Esophagus muscularis mucosa (tissue), 4 donors: ENCODE measurements around the gene SLC35A1. TPM values are rescaled to one million over a fixed set of nuclear protein-coding genes. Genes with fewer than 3 reads are reported as not detected.

Experiments used
- DNase-seq: peaks from one replicate; pipeline ENCODE4 v3.0.0-alpha.2; 2017; ENCODE audit errors: extremely low spot score
- H3K27ac ChIP-seq, 4 donors: fragments of 200-600 bp; sonication (generic); replicated peaks in 1 of 4; 1 replicate in 3 of 4; 2 replicates in 1 of 4; pipeline ENCODE4 v1.5.1; 2016 to 2019; ENCODE audit warnings: mild to moderate bottlenecking in 1 of 4
- H3K27me3 ChIP-seq, 4 donors: fragments of 200-600 bp; sonication (generic); one replicate each; pipeline versions ENCODE4 v1.5.1 to v1.6.0; 2016 to 2019
- H3K36me3 ChIP-seq, 4 donors: fragments of 200-600 bp; sonication (generic); one replicate each; pipeline ENCODE4 v1.5.1; 2016 to 2019
- H3K4me1 ChIP-seq, 4 donors: fragments of 200-600 bp; sonication (generic); one replicate each; pipeline ENCODE4 v1.5.1; 2016 to 2019
- H3K4me3 ChIP-seq, 4 donors: fragments of 200-600 bp; sonication (generic); 1 replicate in 2 of 4; 2 replicates in 2 of 4; pipeline ENCODE4 v1.5.1; 2016 to 2019; ENCODE audit warnings: mild to moderate bottlenecking in 4 of 4, moderate library complexity in 1 of 4
- H3K9me3 ChIP-seq, 4 donors: fragments of 200-600 bp; sonication (generic); 1 replicate in 3 of 4; 2 replicates in 1 of 4; pipeline ENCODE4 v1.5.1; 2016 to 2019
- EP300 ChIP-seq: sonication (generic); formaldehyde crosslinking; IDR thresholded peaks from one replicate; pipeline ENCODE4 v1.6.1; 2017; ENCODE audit warnings: antibody characterized with exemption
- POLR2A ChIP-seq: fragments of 450-650 bp; IDR thresholded peaks from one replicate; pipeline ENCODE4 v1.6.1; 2017; ENCODE audit warnings: antibody characterized with exemption, moderate library complexity, mild to moderate bottlenecking, low read depth
- POLR2AphosphoS5 ChIP-seq, 2 donors: sonication (generic); formaldehyde crosslinking; IDR thresholded peaks; one replicate each; pipeline ENCODE4 v1.6.1; 2017; ENCODE audit warnings: antibody characterized with exemption in 2 of 2
- WGBS: methylation state at CpG from one replicate; pipeline ENCODE4 v1.1.5; 2018; 5-methylcytosine and 5-hydroxymethylcytosine counted together
- intact Hi-C: fragments of 100-400 bp; cut with DNase I; formaldehyde crosslinking; loops from one replicate; pipeline ENCODE4 v1.15.1; 2023
- total RNA-seq, 4 donors: library from RNA; depleted of rRNA; stranded (reverse); fragments of >200 nt; gene quantifications; one replicate each; pipeline versions ENCODE4 v1.1.0 to v1.2.1, GENCODE V29; 2016
- TF ChIP-seq, protein P1 (sequence below), 3 experiments: fragments of 200-600 bp in 2 of 3; fragments of 450-650 bp in 1 of 3; sonication (generic) in 2 of 3; IDR thresholded peaks; one replicate each; pipeline ENCODE4 v1.5.1; 2017 to 2019; ENCODE audit warnings: antibody characterized with exemption in 3 of 3, mild to moderate bottlenecking in 2 of 3, moderate library complexity in 1 of 3

The SLC35A1 gene
- total RNA-seq, 4 donors from 2014 or later, result 11.8 to 15.1 (median 14.3) TPM

DNA sequence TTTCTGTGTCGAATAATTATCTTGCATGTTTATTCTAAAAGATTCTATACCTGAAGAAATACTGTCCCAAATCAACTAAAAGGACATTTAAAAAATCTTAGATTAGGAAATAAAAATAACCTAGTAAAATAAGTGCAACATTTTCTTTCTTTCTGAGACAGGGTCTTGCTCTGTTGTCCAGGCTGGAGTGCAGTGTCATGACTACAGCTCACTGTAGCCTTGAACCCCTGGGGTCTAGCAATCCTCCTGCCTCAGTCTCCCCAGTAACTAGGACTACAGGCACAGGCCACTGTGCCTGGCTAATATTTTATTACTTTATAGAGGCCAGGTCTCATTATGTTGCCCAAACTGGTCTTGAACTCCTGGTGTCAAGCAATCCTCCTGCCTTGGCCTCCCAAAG, 68.3 kb downstream of the SLC35A1 start:
- WGBS, result 98% methylated on average over 1 of the region's 1 CpG
- DNase-seq, result no peak
- peaks cover 17 to 59% (median 34%) of the 10 kb centered on the region in 4 donors for H3K36me3 ChIP-seq
- intact Hi-C loops, result no loop called here
- H3K4me1 ChIP-seq, result no peaks in the 10 kb centered on the region
- H3K27me3 ChIP-seq, result no peaks in the 10 kb centered on the region
- peaks cover 0 to 5% (median 0%) of the 10 kb centered on the region in 4 donors for H3K9me3 ChIP-seq
- no peak overlapping the region for H3K4me3 ChIP-seq
- TF ChIP-seq POLR2AphosphoS5 (IDR thresholded peaks at IDR 0.05) (no peak), EP300 (no peak), POLR2A (no peak)
- TF ChIP-seq, protein P1, sequence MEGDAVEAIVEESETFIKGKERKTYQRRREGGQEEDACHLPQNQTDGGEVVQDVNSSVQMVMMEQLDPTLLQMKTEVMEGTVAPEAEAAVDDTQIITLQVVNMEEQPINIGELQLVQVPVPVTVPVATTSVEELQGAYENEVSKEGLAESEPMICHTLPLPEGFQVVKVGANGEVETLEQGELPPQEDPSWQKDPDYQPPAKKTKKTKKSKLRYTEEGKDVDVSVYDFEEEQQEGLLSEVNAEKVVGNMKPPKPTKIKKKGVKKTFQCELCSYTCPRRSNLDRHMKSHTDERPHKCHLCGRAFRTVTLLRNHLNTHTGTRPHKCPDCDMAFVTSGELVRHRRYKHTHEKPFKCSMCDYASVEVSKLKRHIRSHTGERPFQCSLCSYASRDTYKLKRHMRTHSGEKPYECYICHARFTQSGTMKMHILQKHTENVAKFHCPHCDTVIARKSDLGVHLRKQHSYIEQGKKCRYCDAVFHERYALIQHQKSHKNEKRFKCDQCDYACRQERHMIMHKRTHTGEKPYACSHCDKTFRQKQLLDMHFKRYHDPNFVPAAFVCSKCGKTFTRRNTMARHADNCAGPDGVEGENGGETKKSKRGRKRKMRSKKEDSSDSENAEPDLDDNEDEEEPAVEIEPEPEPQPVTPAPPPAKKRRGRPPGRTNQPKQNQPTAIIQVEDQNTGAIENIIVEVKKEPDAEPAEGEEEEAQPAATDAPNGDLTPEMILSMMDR (IDR thresholded peaks at IDR 0.05), result no peak
- no peak overlapping the region for H3K27ac ChIP-seq

DNA sequence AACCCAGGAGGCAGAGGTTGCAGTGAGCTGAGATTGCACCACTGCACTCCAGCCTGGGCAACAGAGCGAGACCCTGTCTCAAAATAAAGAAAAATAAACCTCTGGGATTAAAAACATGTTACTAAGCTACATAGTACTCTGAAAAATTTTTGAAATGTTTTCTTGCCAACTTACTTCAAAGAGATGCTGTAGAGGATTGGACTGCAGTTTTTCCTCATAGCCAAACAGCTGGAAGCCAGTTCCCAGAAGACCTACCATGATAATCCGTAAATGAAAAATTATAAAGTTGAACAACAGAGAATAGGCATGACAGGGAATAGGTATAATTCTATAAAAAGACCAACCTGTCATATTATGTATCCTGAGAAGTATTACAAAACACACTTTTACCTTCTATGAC, 69.0 kb downstream of the SLC35A1 start:
- WGBS, result 74% methylated on average over 2 of the region's 2 CpGs
- TF ChIP-seq EP300 (no peak), POLR2A (no peak), POLR2AphosphoS5 (IDR thresholded peaks at IDR 0.05) (no peak)
- TF ChIP-seq, protein P1 (IDR thresholded peaks at IDR 0.05), result no peak
- peaks cover 17 to 66% (median 36%) of the 10 kb centered on the region in 4 donors for H3K36me3 ChIP-seq
- intact Hi-C loops, result no loop called here
- DNase-seq, result no peak
- no peaks in the 10 kb centered on the region for H3K4me1 ChIP-seq
- H3K4me3 ChIP-seq, result no peak overlapping the region
- H3K27me3 ChIP-seq, result no peaks in the 10 kb centered on the region
- peaks cover 0 to 5% (median 0%) of the 10 kb centered on the region in 4 donors for H3K9me3 ChIP-seq
- H3K27ac ChIP-seq, result no peak overlapping the region

DNA sequence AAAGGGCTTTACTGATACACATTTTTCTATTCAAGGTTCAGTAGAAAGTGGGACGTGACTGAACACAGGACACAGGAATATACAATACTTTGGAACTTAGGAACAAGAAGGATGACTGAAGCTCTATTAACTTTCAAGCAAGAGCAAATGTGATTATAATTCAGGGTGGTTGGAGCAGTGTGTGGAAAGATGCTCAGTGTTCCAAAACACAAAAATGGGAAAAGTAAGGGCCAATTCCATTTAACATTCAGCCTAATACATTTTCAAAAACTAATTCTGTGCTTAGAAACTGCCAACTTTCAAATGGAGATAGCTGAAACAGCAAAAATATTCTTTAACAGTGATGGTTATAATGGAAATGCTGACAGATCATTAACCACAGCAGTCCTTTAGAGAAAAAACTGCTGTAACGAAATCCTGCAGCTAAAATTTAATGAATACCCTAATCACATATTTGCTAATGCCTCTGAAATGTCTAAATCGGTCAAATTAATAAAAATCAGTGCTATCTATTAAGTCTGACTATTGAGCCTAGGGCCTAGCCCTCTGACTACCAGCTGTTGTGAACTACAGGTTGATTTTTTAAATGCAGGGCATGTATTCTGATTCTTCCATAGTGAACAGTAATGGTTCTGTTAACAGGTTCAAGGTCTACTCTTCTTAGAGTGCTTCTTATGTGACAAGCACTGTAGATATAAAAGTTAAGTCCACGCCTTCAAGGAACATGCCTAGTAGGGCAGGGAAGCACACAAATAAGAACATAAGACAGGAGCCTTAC, 71.1 kb downstream of the SLC35A1 start:
- no peak for DNase-seq
- no peaks in the 10 kb centered on the region for H3K27me3 ChIP-seq
- H3K27ac ChIP-seq, result no peak overlapping the region
- WGBS, result 95% methylated on average over 4 of the region's 4 CpGs
- H3K4me3 ChIP-seq, result no peak overlapping the region
- intact Hi-C loops, result no loop called here
- peaks cover 17 to 74% (median 37%) of the 10 kb centered on the region in 4 donors for H3K36me3 ChIP-seq
- H3K9me3 ChIP-seq, result peaks cover 0 to 5% (median 0%) of the 10 kb centered on the region in 4 donors
- no peak for TF ChIP-seq POLR2A
- H3K4me1 ChIP-seq, result no peaks in the 10 kb centered on the region

DNA sequence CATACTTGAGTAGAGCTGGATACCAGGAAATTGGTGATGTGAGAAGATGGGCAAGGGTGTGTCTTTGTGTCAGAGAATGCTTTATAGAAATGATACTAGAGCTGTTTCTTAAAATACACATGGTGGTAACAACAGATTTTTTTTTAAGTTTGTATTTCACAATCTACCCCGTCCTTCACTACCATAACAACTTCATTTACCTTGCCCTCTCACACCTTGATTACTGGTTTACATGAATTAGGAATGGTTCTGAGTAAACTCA, 71.6 kb downstream of the SLC35A1 start:
- TF ChIP-seq POLR2A (no peak), EP300 (no peak), POLR2AphosphoS5 (IDR thresholded peaks at IDR 0.05) (no peak)
- TF ChIP-seq, protein P1 (IDR thresholded peaks at IDR 0.05), result no peak
- intact Hi-C loops, result no loop called here
- no peaks in the 10 kb centered on the region for H3K27me3 ChIP-seq
- H3K4me1 ChIP-seq, result no peaks in the 10 kb centered on the region
- 93% methylated on average over 1 of the region's 1 CpG for WGBS
- H3K36me3 ChIP-seq, result peaks cover 17 to 74% (median 39%) of the 10 kb centered on the region in 4 donors
- no peak overlapping the region for H3K27ac ChIP-seq
- DNase-seq, result no peak
- peaks cover 0 to 3% (median 0%) of the 10 kb centered on the region in 4 donors for H3K9me3 ChIP-seq
- H3K4me3 ChIP-seq, result no peak overlapping the region

DNA sequence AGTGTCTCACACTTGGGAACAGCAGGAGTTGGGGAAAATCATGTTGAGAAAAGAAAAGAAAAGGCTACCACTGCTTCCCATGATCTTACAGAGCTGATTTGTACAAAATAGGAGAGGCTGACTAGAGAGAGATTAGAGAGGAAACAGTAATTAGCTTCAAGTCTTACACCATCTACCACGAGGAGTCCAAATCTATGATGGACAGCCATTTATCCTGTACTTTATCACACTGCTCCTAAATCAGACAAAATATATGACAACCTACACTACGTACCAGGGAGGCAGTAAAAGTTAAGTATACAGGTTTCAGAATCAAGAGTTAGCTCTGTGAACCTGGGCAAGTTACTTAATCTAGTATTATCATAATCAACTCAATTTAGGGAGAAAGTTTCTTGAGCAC, 79.0 kb downstream of the SLC35A1 start:
- Histone ChIP-seq H3K4me1 (no peaks in the 10 kb centered on the region), H3K27ac (no peak overlapping the region)

More for the DNA sequence above, 79.0 kb downstream of the SLC35A1 start:
- Histone ChIP-seq H3K9me3 (no peaks in the 10 kb centered on the region), H3K36me3 (peaks cover 0 to 80% (median 32%) of the 10 kb centered on the region in 4 donors), H3K4me3 (no peak overlapping the region), H3K27me3 (no peaks in the 10 kb centered on the region)
- 85% methylated on average over 2 of the region's 2 CpGs for WGBS
- TF ChIP-seq EP300 (no peak), POLR2A (no peak), POLR2AphosphoS5 (IDR thresholded peaks at IDR 0.05) (no peak)
- TF ChIP-seq, protein P1 (IDR thresholded peaks at IDR 0.05), result no peak
- no peak for DNase-seq
- intact Hi-C loops, result no loop called here
